Panc1 (cell line): Measurements from ENCODE around the gene MAP3K2. TPM values are rescaled to one million over a fixed set of nuclear protein-coding genes. Genes with fewer than 3 reads are reported as not detected.

ENCODE experiments used
- ATAC-seq: fragments of 200-7000 bp; cut with Tn5 transposase; 2 replicates; pipeline ENCODE4 v1.9.1; 2020; ENCODE audit warnings: mild to moderate bottlenecking, moderate library complexity
- BruUV-seq: library from RNA; stranded (reverse); fragments of 400-500 nt; replicated peaks from 2 replicates; lab custom pipeline; 2021; lab: Mats Ljungman, UMichigan
- CTCF ChIA-PET: fragments of 300-600 bp; sonication (Branson Sonifier 250); formaldehyde crosslinking; loops from one replicate; lab custom pipeline; 2022; ENCODE audit warnings: antibody characterized with exemption; lab: Charles Lee
- POLR2A ChIA-PET: fragments of 300-600 bp; sonication (Branson Sonifier 250); formaldehyde crosslinking; loops from one replicate; lab custom pipeline; 2022; ENCODE audit warnings: antibody characterized with exemption; lab: Charles Lee
- DNase-seq: peaks from one replicate; pipeline ENCODE4 v3.0.0-alpha.2; 2010; ENCODE audit warnings: low read depth, low spot score
- H3K27ac ChIP-seq: 2 replicates; pipeline ENCODE4 v1.5.1; 2011; ENCODE audit warnings: mild to moderate bottlenecking, low read length, inconsistent platforms
- H3K27me3 ChIP-seq: fragments of 200-500 bp; sonication (Bioruptor generic); 2 replicates; pipeline ENCODE4 v1.6.0; 2014; ENCODE audit warnings: low read length, inconsistent platforms; ENCODE audit not compliant: control insufficient read depth, insufficient read depth
- H3K36me3 ChIP-seq: fragments of 200-500 bp; sonication (Bioruptor generic); 2 replicates; pipeline ENCODE4 v1.5.1; 2014; ENCODE audit warnings: inconsistent platforms, mild to moderate bottlenecking, low read length, moderate library complexity; ENCODE audit not compliant: control insufficient read depth, insufficient read depth
- H3K4me1 ChIP-seq: 2 replicates; pipeline ENCODE4 v1.5.1; 2011; ENCODE audit warnings: inconsistent platforms, mild to moderate bottlenecking, low read length, moderate library complexity; ENCODE audit not compliant: control insufficient read depth, insufficient read depth
- H3K4me3 ChIP-seq, 2 experiments: 2 replicates each; pipeline ENCODE4 v1.5.1; 2011 to 2012; ENCODE audit warnings: low read depth in 2 of 2, low read length in 2 of 2, mild to moderate bottlenecking in 2 of 2, inconsistent platforms in 1 of 2, moderate library complexity in 1 of 2
- H3K9me3 ChIP-seq: fragments of 200-500 bp; sonication (Bioruptor generic); 2 replicates; pipeline ENCODE4 v1.5.1; 2014; ENCODE audit warnings: low read depth, mild to moderate bottlenecking, inconsistent platforms, low read length, moderate library complexity; ENCODE audit not compliant: control insufficient read depth, insufficient read depth
- POLR2AphosphoS5 ChIP-seq: IDR thresholded peaks from 2 replicates; pipeline ENCODE4 v1.6.1; 2012; ENCODE audit warnings: mild to moderate bottlenecking, low read depth, low read length, moderate library complexity
- SIN3A ChIP-seq: IDR thresholded peaks from 2 replicates; pipeline ENCODE4 v1.6.1; 2012; ENCODE audit warnings: low read depth, mild to moderate bottlenecking, low read length, moderate library complexity, borderline replicate concordance; ENCODE audit not compliant: insufficient read depth
- TCF7L2 ChIP-seq: IDR thresholded peaks from 2 replicates; pipeline ENCODE4 v1.6.1; 2011; ENCODE audit warnings: mild to moderate bottlenecking, low read depth, low read length, inconsistent platforms
- in situ Hi-C: cut with HindIII; loops from 2 replicates; pipeline ENCODE4 v1.10.0; 2016; ENCODE audit warnings: low sequenced_read_pairs, low pct_unique_long_range_greater_than_20kb
- intact Hi-C: fragments of 100-400 bp; cut with micrococcal nuclease; formaldehyde crosslinking; loops from one replicate; pipeline ENCODE4 v1.10.0; 2022; ENCODE audit not compliant: unreplicated experiment
- total RNA-seq: library from RNA; stranded (reverse); gene quantifications from one replicate; pipeline ENCODE4 v1.2.1, GENCODE V29; 2021; ENCODE audit not compliant: unreplicated experiment
- TF ChIP-seq, protein P1 (sequence below), 2 experiments: IDR thresholded peaks; 2 replicates each; pipeline ENCODE4 v1.6.1; 2011 to 2012; ENCODE audit warnings: low read depth in 2 of 2, control low read depth in 1 of 2, low read length in 1 of 2, mild to moderate bottlenecking in 1 of 2, moderate library complexity in 1 of 2; ENCODE audit not compliant: insufficient read depth in 1 of 2
- TF ChIP-seq, protein P2 (sequence below): fragments of 450-650 bp; IDR thresholded peaks from 2 replicates; pipeline ENCODE4 v1.5.1; 2017; ENCODE audit warnings: mild to moderate bottlenecking

The MAP3K2 gene
- total RNA-seq, 1 experiment from 2014 or later: 70.6 TPM

DNA sequence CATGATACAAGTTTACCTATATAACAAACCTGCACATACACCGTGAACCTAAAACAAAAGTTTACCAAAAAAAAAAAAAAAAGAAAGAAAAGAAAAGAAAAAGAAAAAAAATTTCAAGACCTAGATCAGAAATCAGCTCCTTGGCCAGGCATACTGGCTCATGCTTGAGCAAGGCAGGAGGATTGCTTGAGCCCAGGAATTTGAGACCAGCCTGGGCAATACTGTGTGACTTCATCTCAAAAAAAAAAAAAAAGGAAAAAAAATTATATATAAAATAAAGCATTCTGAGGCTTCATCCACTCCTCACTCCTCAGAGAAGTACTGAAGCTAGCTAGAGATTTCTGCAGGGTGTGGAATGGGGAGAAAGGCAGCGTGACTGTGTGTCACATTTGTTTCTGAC lies 18.7 kb upstream of the MAP3K2 start:
- Histone ChIP-seq H3K4me1 (peaks cover 68% of the 10 kb centered on the region), H3K27ac (peak overlapping the region; percentile 93; the same call in 1 of the 2 replicates), H3K27me3 (no peaks in the 10 kb centered on the region), H3K36me3 (no peaks in the 10 kb centered on the region), H3K9me3 (no peaks in the 10 kb centered on the region), H3K4me3 (no peak overlapping the region)
- ATAC-seq (no peak), DNase-seq (no peak)
- ChIA-PET CTCF (no interaction called here), POLR2A (interaction anchor here (0.6 kb wide), 1 partner anchor 139 kb away, joined by 6 read pairs; no protein-coding TSS in a partner anchor)
- intact Hi-C loops: no loop called here
- TF ChIP-seq, protein P1, sequence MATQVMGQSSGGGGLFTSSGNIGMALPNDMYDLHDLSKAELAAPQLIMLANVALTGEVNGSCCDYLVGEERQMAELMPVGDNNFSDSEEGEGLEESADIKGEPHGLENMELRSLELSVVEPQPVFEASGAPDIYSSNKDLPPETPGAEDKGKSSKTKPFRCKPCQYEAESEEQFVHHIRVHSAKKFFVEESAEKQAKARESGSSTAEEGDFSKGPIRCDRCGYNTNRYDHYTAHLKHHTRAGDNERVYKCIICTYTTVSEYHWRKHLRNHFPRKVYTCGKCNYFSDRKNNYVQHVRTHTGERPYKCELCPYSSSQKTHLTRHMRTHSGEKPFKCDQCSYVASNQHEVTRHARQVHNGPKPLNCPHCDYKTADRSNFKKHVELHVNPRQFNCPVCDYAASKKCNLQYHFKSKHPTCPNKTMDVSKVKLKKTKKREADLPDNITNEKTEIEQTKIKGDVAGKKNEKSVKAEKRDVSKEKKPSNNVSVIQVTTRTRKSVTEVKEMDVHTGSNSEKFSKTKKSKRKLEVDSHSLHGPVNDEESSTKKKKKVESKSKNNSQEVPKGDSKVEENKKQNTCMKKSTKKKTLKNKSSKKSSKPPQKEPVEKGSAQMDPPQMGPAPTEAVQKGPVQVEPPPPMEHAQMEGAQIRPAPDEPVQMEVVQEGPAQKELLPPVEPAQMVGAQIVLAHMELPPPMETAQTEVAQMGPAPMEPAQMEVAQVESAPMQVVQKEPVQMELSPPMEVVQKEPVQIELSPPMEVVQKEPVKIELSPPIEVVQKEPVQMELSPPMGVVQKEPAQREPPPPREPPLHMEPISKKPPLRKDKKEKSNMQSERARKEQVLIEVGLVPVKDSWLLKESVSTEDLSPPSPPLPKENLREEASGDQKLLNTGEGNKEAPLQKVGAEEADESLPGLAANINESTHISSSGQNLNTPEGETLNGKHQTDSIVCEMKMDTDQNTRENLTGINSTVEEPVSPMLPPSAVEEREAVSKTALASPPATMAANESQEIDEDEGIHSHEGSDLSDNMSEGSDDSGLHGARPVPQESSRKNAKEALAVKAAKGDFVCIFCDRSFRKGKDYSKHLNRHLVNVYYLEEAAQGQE (IDR thresholded peaks at IDR 0.05; ENCODE audit: insufficient read depth in 1 of 2, low read depth in 2 of 2, low read length in 1 of 2): no peak
- TF ChIP-seq, protein P2, sequence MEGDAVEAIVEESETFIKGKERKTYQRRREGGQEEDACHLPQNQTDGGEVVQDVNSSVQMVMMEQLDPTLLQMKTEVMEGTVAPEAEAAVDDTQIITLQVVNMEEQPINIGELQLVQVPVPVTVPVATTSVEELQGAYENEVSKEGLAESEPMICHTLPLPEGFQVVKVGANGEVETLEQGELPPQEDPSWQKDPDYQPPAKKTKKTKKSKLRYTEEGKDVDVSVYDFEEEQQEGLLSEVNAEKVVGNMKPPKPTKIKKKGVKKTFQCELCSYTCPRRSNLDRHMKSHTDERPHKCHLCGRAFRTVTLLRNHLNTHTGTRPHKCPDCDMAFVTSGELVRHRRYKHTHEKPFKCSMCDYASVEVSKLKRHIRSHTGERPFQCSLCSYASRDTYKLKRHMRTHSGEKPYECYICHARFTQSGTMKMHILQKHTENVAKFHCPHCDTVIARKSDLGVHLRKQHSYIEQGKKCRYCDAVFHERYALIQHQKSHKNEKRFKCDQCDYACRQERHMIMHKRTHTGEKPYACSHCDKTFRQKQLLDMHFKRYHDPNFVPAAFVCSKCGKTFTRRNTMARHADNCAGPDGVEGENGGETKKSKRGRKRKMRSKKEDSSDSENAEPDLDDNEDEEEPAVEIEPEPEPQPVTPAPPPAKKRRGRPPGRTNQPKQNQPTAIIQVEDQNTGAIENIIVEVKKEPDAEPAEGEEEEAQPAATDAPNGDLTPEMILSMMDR: no peak
- TF ChIP-seq TCF7L2 (no peak), POLR2AphosphoS5 (no peak), SIN3A (no peak)
- in situ Hi-C loops: no loop called here
- no TSS peak for BruUV-seq

DNA sequence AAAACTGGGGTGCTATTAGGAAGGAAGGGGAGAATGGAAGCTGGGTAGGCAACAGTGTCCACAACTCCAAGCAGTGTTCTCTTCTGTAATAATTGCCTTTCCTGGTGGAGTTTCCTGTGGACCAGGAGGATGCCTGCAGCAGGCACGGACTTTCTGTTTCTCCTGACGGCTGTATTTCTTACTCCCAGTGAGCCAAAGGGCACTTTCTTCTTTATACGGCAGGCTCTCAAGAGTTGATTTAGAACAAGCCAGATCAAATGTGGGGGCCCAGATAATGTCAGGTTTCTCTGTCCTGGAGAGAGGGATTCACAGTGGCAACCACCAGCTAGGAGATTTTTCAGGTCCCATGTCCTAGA lies 17.5 kb upstream of the MAP3K2 start:
- no peak for ATAC-seq
- Histone ChIP-seq H3K36me3 (no peaks in the 10 kb centered on the region), H3K9me3 (no peaks in the 10 kb centered on the region), H3K27me3 (no peaks in the 10 kb centered on the region), H3K4me3 (no peak overlapping the region), H3K4me1 (peaks cover 60% of the 10 kb centered on the region), H3K27ac (peak overlapping the region; percentile 74)
- TF ChIP-seq POLR2AphosphoS5: no peak
- TF ChIP-seq, protein P2: no peak
- no peak for TF ChIP-seq TCF7L2
- no peak for TF ChIP-seq SIN3A
- TF ChIP-seq, protein P1 (IDR thresholded peaks at IDR 0.05; ENCODE audit: insufficient read depth in 1 of 2, low read depth in 2 of 2, low read length in 1 of 2): no peak
- no peak for DNase-seq
- no TSS peak for BruUV-seq
- ChIA-PET POLR2A (no interaction called here), CTCF (interaction anchor here (0.6 kb wide), 1 partner anchor 78 kb away, joined by 3 read pairs; no protein-coding TSS in a partner anchor)
- intact Hi-C loops: no loop called here
- in situ Hi-C loops: no loop called here
